Measurements from ENCODE around the gene TMEM94.

DNA sequence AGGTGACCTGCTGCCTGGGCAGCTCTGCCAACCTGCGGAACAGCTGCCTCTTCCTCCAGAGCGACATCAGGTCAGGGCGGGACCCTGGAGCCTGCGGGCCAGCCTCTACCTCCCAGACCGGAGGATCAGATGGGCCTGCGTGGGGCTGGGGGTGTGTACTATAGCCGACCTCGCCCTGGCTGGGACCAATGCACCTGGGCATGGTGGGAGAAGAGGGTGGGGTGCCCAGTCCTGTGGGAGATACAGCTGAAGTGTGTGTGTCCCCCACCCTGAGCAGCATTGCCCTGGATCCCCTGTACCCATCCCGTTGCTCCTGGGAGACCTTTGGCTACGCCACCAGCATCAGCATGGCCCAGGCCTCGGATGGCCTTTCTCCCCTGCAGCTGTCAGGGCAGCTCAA is 39.6 kb downstream of the TMEM94 start:
- TF ChIP-seq, protein P1, sequence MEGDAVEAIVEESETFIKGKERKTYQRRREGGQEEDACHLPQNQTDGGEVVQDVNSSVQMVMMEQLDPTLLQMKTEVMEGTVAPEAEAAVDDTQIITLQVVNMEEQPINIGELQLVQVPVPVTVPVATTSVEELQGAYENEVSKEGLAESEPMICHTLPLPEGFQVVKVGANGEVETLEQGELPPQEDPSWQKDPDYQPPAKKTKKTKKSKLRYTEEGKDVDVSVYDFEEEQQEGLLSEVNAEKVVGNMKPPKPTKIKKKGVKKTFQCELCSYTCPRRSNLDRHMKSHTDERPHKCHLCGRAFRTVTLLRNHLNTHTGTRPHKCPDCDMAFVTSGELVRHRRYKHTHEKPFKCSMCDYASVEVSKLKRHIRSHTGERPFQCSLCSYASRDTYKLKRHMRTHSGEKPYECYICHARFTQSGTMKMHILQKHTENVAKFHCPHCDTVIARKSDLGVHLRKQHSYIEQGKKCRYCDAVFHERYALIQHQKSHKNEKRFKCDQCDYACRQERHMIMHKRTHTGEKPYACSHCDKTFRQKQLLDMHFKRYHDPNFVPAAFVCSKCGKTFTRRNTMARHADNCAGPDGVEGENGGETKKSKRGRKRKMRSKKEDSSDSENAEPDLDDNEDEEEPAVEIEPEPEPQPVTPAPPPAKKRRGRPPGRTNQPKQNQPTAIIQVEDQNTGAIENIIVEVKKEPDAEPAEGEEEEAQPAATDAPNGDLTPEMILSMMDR (IDR thresholded peaks at IDR 0.05) = no peak
- no peak for TF ChIP-seq POLR2A (IDR thresholded peaks at IDR 0.05)
